Measurements from ENCODE around the gene GDAP1L1.
"Not testable (repeated sequence)": the region's sequence is repeated elsewhere in the genome, so short reads cannot be mapped to it uniquely, and the experiment has no call there.

DNA sequence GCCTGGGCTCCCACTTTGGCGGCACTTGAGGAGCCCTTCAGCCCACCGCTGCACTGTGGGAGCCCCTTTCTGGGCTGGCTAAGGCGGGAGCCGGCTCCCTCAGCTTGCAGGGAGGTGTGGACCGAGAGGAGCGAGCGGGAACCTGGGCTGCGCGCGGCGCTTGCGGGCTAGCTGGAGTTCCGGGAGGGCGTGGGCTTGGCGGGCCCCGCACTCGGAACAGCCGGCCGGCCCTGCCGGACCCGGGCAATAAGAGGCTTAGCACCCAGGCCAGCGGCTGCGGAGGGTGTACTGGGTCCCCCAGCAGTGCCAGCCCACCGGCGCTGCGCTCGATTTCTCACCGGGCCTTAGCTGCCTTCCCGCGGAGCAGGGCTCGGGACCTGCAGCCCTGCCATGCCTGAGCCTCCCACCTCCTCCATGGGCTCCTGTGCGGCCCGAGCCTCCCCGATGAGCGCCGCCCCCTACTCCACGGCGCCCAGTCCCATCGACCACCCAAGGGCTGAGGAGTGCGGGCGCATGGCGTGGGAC lies 52.0 kb downstream of the GDAP1L1 start:
- TF ChIP-seq, protein P1, sequence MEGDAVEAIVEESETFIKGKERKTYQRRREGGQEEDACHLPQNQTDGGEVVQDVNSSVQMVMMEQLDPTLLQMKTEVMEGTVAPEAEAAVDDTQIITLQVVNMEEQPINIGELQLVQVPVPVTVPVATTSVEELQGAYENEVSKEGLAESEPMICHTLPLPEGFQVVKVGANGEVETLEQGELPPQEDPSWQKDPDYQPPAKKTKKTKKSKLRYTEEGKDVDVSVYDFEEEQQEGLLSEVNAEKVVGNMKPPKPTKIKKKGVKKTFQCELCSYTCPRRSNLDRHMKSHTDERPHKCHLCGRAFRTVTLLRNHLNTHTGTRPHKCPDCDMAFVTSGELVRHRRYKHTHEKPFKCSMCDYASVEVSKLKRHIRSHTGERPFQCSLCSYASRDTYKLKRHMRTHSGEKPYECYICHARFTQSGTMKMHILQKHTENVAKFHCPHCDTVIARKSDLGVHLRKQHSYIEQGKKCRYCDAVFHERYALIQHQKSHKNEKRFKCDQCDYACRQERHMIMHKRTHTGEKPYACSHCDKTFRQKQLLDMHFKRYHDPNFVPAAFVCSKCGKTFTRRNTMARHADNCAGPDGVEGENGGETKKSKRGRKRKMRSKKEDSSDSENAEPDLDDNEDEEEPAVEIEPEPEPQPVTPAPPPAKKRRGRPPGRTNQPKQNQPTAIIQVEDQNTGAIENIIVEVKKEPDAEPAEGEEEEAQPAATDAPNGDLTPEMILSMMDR (IDR thresholded peaks at IDR 0.05): not testable (repeated sequence)
- not testable (repeated sequence) for TF ChIP-seq POLR2A (IDR thresholded peaks at IDR 0.05)

All from stomach (tissue), 4 donors.